Erythroblast (primary cell): ENCODE data around the gene XPR1.

Experiments used
- GATA1 ChIP-seq: IDR thresholded peaks from 2 replicates; pipeline ENCODE4 v1.6.1; 2011; ENCODE audit warnings: low read depth, mild to moderate bottlenecking, control low read depth, low read length, moderate library complexity
- POLR2A ChIP-seq: IDR thresholded peaks from 2 replicates; pipeline ENCODE4 v1.6.1; 2011; ENCODE audit warnings: mild to moderate bottlenecking, low read length

GRCh38 chr1:180930687-180931086 lies 298.9 kb downstream of the XPR1 start:
- no peak for TF ChIP-seq POLR2A
- TF ChIP-seq GATA1 = no peak
